HG03039 (cell line): ENCODE results near the gene MAPK8IP2.
A peak's percentile ranks its signal among the peaks of the same experiment; 100 is the strongest.

ENCODE experiments used
- ATAC-seq: cut with Tn5 transposase; IDR thresholded peaks from one replicate; pipeline ENCODE4 v1.9.1; 2021; ENCODE audit warnings: mild to moderate bottlenecking, moderate library complexity; ENCODE audit not compliant: unreplicated experiment

The MAPK8IP2 gene

GRCh38 chr22:50600538-50600937, at the start of gene MAPK8IP2:
Gene MAPK8IP2 (plus strand): TSS chr22:50600793. CDS start chr22:50600819, 26 bp downstream.
- ATAC-seq = no peak

- no peak for ATAC-seq
Observed at GRCh38 chr22:50551160-50551752, 49.3 kb upstream of the MAPK8IP2 start.

- ATAC-seq = no peak
Observed at GRCh38 chr22:50553310-50553709, 47.3 kb upstream of the MAPK8IP2 start.

- ATAC-seq = no peak
Observed at GRCh38 chr22:50556703-50557102, 43.9 kb upstream of the MAPK8IP2 start.

GRCh38 chr22:50560034-50560433, 40.6 kb upstream of the MAPK8IP2 start:
- ATAC-seq = no peak

GRCh38 chr22:50561401-50562358, 38.9 kb upstream of the MAPK8IP2 start:
- no peak for ATAC-seq

- peak; percentile 89 for ATAC-seq
Observed at GRCh38 chr22:50562523-50563412, 37.8 kb upstream of the MAPK8IP2 start, which contains the start of gene SYCE3. Gene SYCE3 (minus strand): TSS chr22:50562919. CDS start chr22:50556405, 6,514 bp downstream.

GRCh38 chr22:50563413-50564160, 37.0 kb upstream of the MAPK8IP2 start:
- ATAC-seq = peak; percentile 4

GRCh38 chr22:50564289-50564688, 36.3 kb upstream of the MAPK8IP2 start:
- no peak for ATAC-seq

GRCh38 chr22:50567721-50568252, 32.8 kb upstream of the MAPK8IP2 start:
- ATAC-seq = no peak

GRCh38 chr22:50568626-50569025, 32.0 kb upstream of the MAPK8IP2 start:
- ATAC-seq = no peak

GRCh38 chr22:50569041-50569459, 31.5 kb upstream of the MAPK8IP2 start:
- no peak for ATAC-seq

GRCh38 chr22:50569896-50570535, 30.6 kb upstream of the MAPK8IP2 start:
- ATAC-seq = no peak

GRCh38 chr22:50570861-50571260, 29.7 kb upstream of the MAPK8IP2 start:
- ATAC-seq = no peak

- no peak for ATAC-seq
Observed at GRCh38 chr22:50571264-50572175, 29.1 kb upstream of the MAPK8IP2 start.

GRCh38 chr22:50572965-50573364, 27.6 kb upstream of the MAPK8IP2 start:
- ATAC-seq = no peak

GRCh38 chr22:50573491-50574382, 26.9 kb upstream of the MAPK8IP2 start:
- no peak for ATAC-seq
